ENCODE data around the gene PDXP.
A peak's percentile ranks its signal among the peaks of the same experiment; 100 is the strongest.

PDXP gene

GRCh38 chr22:37681556-37682049, 23.1 kb downstream of the PDXP start:
- TF ChIP-seq, protein P1, sequence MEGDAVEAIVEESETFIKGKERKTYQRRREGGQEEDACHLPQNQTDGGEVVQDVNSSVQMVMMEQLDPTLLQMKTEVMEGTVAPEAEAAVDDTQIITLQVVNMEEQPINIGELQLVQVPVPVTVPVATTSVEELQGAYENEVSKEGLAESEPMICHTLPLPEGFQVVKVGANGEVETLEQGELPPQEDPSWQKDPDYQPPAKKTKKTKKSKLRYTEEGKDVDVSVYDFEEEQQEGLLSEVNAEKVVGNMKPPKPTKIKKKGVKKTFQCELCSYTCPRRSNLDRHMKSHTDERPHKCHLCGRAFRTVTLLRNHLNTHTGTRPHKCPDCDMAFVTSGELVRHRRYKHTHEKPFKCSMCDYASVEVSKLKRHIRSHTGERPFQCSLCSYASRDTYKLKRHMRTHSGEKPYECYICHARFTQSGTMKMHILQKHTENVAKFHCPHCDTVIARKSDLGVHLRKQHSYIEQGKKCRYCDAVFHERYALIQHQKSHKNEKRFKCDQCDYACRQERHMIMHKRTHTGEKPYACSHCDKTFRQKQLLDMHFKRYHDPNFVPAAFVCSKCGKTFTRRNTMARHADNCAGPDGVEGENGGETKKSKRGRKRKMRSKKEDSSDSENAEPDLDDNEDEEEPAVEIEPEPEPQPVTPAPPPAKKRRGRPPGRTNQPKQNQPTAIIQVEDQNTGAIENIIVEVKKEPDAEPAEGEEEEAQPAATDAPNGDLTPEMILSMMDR (IDR thresholded peaks at IDR 0.05), result peak; percentile 84 to 88

GRCh38 chr22:37684803-37685615, 26.5 kb downstream of the PDXP start:
- no peak for DNase-seq
- Histone ChIP-seq H3K4me1 (peaks cover 0 to 28% (median 14%) of the 10 kb centered on the region in 4 donors), H3K27ac (no peak overlapping the region), H3K27me3 (no peaks in the 10 kb centered on the region), H3K36me3 (peaks cover 0 to 19% (median 16%) of the 10 kb centered on the region in 3 donors), H3K4me3 (no peak overlapping the region), H3K9me3 (no peaks in the 10 kb centered on the region)
- intact Hi-C loops (cut with DNase I; ENCODE audit: low total_unique reads), result loop anchor here (5.0 to 10.0 kb wide), 2 partner anchors 43 to 70 kb away; no protein-coding TSS in a partner anchor
- TF ChIP-seq, protein P1 (IDR thresholded peaks at IDR 0.05), result no peak

More at GRCh38 chr22:37681556-37682049, 23.1 kb downstream of the PDXP start:
- intact Hi-C loops (cut with DNase I; ENCODE audit: low total_unique reads), result loop anchor here (2.0 to 10.0 kb wide), 3 partner anchors 19 to 73 kb away; no protein-coding TSS in a partner anchor
- Histone ChIP-seq H3K36me3 (peaks cover 0 to 23% (median 17%) of the 10 kb centered on the region in 3 donors), H3K27ac (no peak overlapping the region), H3K4me1 (peaks cover 0 to 33% (median 11%) of the 10 kb centered on the region in 4 donors), H3K4me3 (no peak overlapping the region), H3K9me3 (no peaks in the 10 kb centered on the region), H3K27me3 (no peaks in the 10 kb centered on the region)
- peak; percentile 55 to 80 for DNase-seq

DNA sequence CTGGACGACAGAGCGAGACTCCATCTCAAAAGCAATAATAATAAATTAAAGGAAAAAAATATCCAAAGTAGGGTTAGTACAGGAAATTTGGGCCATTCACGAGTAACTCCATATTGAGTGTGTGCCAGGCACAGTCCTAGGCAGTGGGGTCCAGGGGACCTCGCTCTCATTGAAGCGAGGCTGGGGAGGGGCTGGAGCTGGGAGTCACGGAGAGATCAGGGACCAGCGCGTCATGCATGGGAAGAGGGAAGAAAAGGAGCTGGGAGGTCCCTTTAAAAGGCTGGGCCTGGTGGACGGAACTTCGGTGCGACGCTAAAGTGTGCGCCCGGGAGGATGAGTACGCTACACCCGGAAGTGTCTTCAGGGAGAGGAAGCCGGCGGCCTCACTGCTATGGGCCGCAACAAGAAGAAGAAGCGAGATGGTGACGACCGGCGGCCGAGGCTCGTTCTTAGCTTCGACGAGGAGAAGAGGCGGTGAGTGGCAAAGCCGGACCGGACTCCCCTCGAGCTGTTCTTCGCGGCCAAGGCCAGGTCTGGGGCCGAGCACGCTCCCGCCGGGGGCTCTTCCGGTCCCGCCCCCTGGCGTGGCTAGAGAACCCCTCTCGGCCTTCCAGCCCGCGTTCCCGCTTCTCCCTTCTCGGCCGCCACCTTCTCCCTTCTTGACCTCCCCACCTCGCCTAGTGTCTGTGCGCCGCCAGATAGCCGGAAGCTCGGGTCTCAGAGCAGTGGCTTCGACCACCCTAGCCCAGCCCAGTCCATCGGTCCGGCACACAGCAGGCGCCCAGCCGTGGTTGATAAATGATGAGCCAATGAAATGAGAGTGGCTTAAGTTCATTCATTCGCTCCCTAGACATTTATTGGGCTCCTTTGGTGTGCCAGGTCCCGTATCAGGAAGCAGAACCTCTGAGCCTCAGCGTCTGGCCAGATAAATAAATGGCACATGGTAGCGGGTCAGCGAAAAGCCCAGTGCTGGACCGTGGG, 27.8 kb downstream of the PDXP start, which contains the start of gene NOL12:
NOL12 (plus strand) TSS at position 342 of the 981 bp plus-strand sequence; CDS start at position 392, 50 bp downstream.
- Histone ChIP-seq H3K36me3 (peaks cover 9 to 29% (median 25%) of the 10 kb centered on the region in 3 donors), H3K27ac (peak within 1 kb of the TSS; percentile 82 to 87), H3K4me1 (peaks cover 0 to 24% (median 14%) of the 10 kb centered on the region in 4 donors), H3K4me3 (peak within 1 kb of the TSS; percentile 73 to 88), H3K27me3 (no peaks in the 10 kb centered on the region), H3K9me3 (no peaks in the 10 kb centered on the region)
- peak; percentile 74 to 88 for DNase-seq
- intact Hi-C loops (cut with DNase I; ENCODE audit: low total_unique reads), result loop anchor here (10.0 kb wide), 1 partner anchor 69 kb away; no protein-coding TSS in a partner anchor
- TF ChIP-seq, protein P1 (IDR thresholded peaks at IDR 0.05), result no peak

- DNase-seq, result no peak
- intact Hi-C loops (cut with DNase I; ENCODE audit: low total_unique reads), result no loop called here
- H3K36me3 ChIP-seq, result peaks cover 31 to 50% (median 48%) of the 10 kb centered on the region in 3 donors
Measured at GRCh38 chr22:37690407-37690806, 31.9 kb downstream of the PDXP start.

More at GRCh38 chr22:37690407-37690806, 31.9 kb downstream of the PDXP start:
- Histone ChIP-seq H3K27me3 (no peaks in the 10 kb centered on the region), H3K27ac (no peak overlapping the region), H3K9me3 (no peaks in the 10 kb centered on the region), H3K4me3 (no peak overlapping the region), H3K4me1 (peaks cover 0 to 20% (median 15%) of the 10 kb centered on the region in 4 donors)
- TF ChIP-seq, protein P1 (IDR thresholded peaks at IDR 0.05), result no peak
